Activated CD8-positive, alpha-beta memory T cell treated with anti-CD3 and anti-CD28 coated beads for 1 hour (primary cell): Measurements from ENCODE around the gene DEF6.

ENCODE experiments used
- DNase-seq, 2 donors: peaks; one replicate each; pipeline ENCODE4 v3.0.0-alpha.2; 2020; ENCODE audit warnings: low read depth in 1 of 2; ENCODE audit errors: extremely low read depth in 1 of 2

The DEF6 gene

DNA sequence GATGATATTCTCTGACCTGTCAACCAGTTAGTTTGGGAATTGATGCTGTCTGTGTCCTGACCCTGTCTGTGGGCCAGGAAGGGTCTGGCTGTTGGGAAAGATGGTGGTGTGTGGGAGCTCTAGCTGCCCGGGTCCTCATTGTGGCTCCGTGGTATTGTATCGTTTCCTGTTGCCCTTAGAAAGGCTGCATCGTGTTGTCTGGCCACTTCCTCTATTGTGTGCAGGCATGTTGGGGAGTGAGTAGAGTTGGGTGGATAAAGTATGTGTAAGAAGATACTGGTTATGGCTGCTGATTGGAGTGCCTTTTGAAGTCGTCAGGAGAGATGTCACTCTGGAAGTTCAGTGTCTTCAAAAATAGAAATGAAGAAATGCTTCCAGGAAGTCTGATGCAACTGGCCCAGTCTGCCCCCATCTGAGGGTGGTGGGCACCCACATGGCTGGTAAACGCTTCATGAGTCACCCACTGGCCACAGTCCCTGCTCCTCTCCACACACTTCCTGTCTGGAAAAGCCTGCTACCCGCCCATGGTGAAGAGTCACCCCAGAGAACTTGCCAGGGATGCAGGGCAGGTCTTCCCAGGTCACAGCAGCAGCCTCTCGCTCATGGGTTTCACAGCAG, 72.6 kb downstream of the DEF6 start:
- DNase-seq: no peak

DNA sequence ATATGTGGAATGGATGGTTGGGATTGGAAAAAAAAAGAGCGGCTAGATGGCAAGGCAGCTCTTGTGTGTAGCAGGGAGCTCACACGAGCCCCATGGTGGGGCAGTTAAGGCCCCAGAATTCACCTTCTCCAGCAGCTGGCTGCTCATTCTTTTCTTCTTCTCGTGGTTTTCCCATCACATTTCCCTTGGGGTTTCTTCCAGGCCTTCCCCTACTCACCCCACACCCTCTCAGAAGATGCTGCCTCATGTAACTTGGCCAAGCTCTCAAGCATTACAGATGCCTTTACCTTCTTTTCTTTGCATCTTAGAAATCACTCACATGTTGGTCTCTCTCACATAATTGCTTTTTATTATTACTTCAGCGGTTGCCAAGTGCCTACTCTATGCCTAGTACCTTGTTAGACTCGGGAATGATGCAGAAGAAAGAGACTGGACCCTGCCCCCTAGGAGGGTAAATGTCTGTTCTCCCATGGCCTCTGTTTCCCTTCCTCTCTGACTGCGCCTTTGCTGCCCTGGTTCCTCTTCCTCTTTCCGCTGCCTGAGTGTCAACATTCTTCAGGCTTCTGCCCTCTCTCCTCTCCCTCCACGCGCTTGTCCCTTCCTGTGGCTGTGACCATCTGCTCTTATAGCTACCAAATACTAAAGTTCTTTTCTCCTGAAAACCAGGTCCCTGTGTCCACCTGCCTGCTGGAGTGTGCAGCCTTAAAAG, 73.3 kb downstream of the DEF6 start:
- no peak for DNase-seq
